ENCODE results near the gene COL5A2.
A peak's percentile ranks its signal among the peaks of the same experiment; 100 is the strongest.

The COL5A2 gene

GRCh38 chr2:189204322-189204941 lies 24.9 kb upstream of the COL5A2 start:
- in situ Hi-C loops (cut with HindIII; ENCODE audit: low sequenced_read_pairs) = no loop called here
- no peak overlapping the region for H3K4me3 ChIP-seq (ENCODE audit: low read depth, low read length)
- peak; percentile 80 for DNase-seq (ENCODE audit: low read depth, low spot score)
- no peak for TF ChIP-seq CTCF (IDR thresholded peaks at IDR 0.05; ENCODE audit: low read depth, low read length)

- no peak for DNase-seq (ENCODE audit: low read depth, low spot score)
- in situ Hi-C loops (cut with HindIII; ENCODE audit: low sequenced_read_pairs) = no loop called here
- TF ChIP-seq CTCF (IDR thresholded peaks at IDR 0.05; ENCODE audit: low read depth, low read length) = no peak
- H3K4me3 ChIP-seq (ENCODE audit: low read depth, low read length) = no peak overlapping the region
Observed at GRCh38 chr2:189203177-189203799, 23.7 kb upstream of the COL5A2 start.

GRCh38 chr2:189199797-189200196 lies 20.2 kb upstream of the COL5A2 start:
- DNase-seq (ENCODE audit: low read depth, low spot score) = peak; percentile 50
- in situ Hi-C loops (cut with HindIII; ENCODE audit: low sequenced_read_pairs) = no loop called here
- TF ChIP-seq CTCF (IDR thresholded peaks at IDR 0.05; ENCODE audit: low read depth, low read length) = no peak
- H3K4me3 ChIP-seq (ENCODE audit: low read depth, low read length) = no peak overlapping the region

GRCh38 chr2:189192766-189193165 lies 13.2 kb upstream of the COL5A2 start:
- in situ Hi-C loops (cut with HindIII; ENCODE audit: low sequenced_read_pairs) = no loop called here
- H3K4me3 ChIP-seq (ENCODE audit: low read depth, low read length) = no peak overlapping the region
- DNase-seq (ENCODE audit: low read depth, low spot score) = no peak
- TF ChIP-seq CTCF (IDR thresholded peaks at IDR 0.05; ENCODE audit: low read depth, low read length) = no peak

- DNase-seq (ENCODE audit: low read depth, low spot score) = peak; percentile 54
- no peak overlapping the region for H3K4me3 ChIP-seq (ENCODE audit: low read depth, low read length)
- TF ChIP-seq CTCF (IDR thresholded peaks at IDR 0.05; ENCODE audit: low read depth, low read length) = no peak
- in situ Hi-C loops (cut with HindIII; ENCODE audit: low sequenced_read_pairs) = no loop called here
Observed at GRCh38 chr2:189191766-189192165, 12.2 kb upstream of the COL5A2 start.

- in situ Hi-C loops (cut with HindIII; ENCODE audit: low sequenced_read_pairs) = no loop called here
Observed at GRCh38 chr2:189190685-189191084, 11.1 kb upstream of the COL5A2 start.

More at GRCh38 chr2:189190685-189191084, 11.1 kb upstream of the COL5A2 start:
- no peak for TF ChIP-seq CTCF (IDR thresholded peaks at IDR 0.05; ENCODE audit: low read depth, low read length)
- H3K4me3 ChIP-seq (ENCODE audit: low read depth, low read length) = no peak overlapping the region
- DNase-seq (ENCODE audit: low read depth, low spot score) = no peak

Data from astrocyte of the spinal cord (primary cell).